K562 (cell line): ENCODE data around the gene ANK3. TPM values are rescaled to one million over a fixed set of nuclear protein-coding genes. Genes with fewer than 3 reads are reported as not detected.

Experiments used
- ATF7 ChIP-seq: fragments of 450-650 bp; IDR thresholded peaks from 2 replicates; pipeline ENCODE4 v1.7.1; 2014; ENCODE audit warnings: mild to moderate bottlenecking, moderate library complexity
- CBX8 ChIP-seq: fragments of 200-600 bp; sonication (generic); IDR thresholded peaks from 2 replicates; pipeline ENCODE4 v1.6.1; 2012; ENCODE audit warnings: borderline replicate concordance, mixed run types, low read depth, mild to moderate bottlenecking, moderate library complexity, mixed read lengths, low read length, control low read depth, inconsistent platforms; ENCODE audit not compliant: poor library complexity, severe bottlenecking; ENCODE audit errors: extremely low read depth
- E2F3 ChIP-seq: fragments of 250-450 bp; sonication (Bioruptor Pico); IDR thresholded peaks from 2 replicates; pipeline ENCODE4 v1.4.0; 2020; ENCODE audit warnings: mild to moderate bottlenecking
- ESRRA ChIP-seq: fragments of 450-650 bp; IDR thresholded peaks from 2 replicates; pipeline ENCODE4 v1.6.1; 2014; ENCODE audit warnings: low read depth, mild to moderate bottlenecking, moderate library complexity, borderline replicate concordance
- KAT2B ChIP-seq: IDR thresholded peaks from one replicate; pipeline ENCODE4 v1.6.1; 2012; ENCODE audit warnings: low read depth, mild to moderate bottlenecking, control low read depth, inconsistent platforms, low read length, moderate library complexity
- NCOA4 ChIP-seq: fragments of 450-650 bp; IDR thresholded peaks from 2 replicates; pipeline ENCODE4 v1.6.1; 2018; ENCODE audit warnings: mild to moderate bottlenecking; ENCODE audit not compliant: partially characterized antibody
- NR2C1 ChIP-seq, 2 experiments: fragments of 450-650 bp; IDR thresholded peaks; 2 replicates each; pipeline ENCODE4 v1.6.1; 2017; ENCODE audit warnings: mild to moderate bottlenecking in 2 of 2, antibody characterized with exemption in 1 of 2, inconsistent platforms in 1 of 2, missing compliant biosample characterization in 1 of 2, missing genetic modification characterization in 1 of 2
- NR3C1 ChIP-seq: sonication (generic); formaldehyde crosslinking; IDR thresholded peaks from 2 replicates; pipeline ENCODE4 v1.8.1; 2022; ENCODE audit warnings: missing genetic modification reagents
- OTX1 ChIP-seq: fragments of 450-650 bp; formaldehyde crosslinking; IDR thresholded peaks from 2 replicates; pipeline ENCODE4 v1.4.0; 2022; ENCODE audit warnings: mild to moderate bottlenecking
- PHB2 ChIP-seq: fragments of 450-650 bp; IDR thresholded peaks from 2 replicates; pipeline ENCODE4 v1.6.1; 2017; ENCODE audit warnings: low read depth
- PRMT5 ChIP-seq: sonication (generic); formaldehyde crosslinking; IDR thresholded peaks from 2 replicates; pipeline ENCODE4 v1.5.0; 2020; ENCODE audit warnings: missing genetic modification reagents
- RBM39 ChIP-seq: fragments of 200-400 bp; formaldehyde crosslinking; optimal IDR thresholded peaks from 2 replicates; pipeline ENCODE3; 2018; ENCODE audit warnings: low read depth, low read length
- RFX1 ChIP-seq: fragments of 450-650 bp; IDR thresholded peaks from 2 replicates; pipeline ENCODE4 v1.6.1; 2016; ENCODE audit warnings: mild to moderate bottlenecking, moderate library complexity
- SIN3B ChIP-seq: fragments of 450-650 bp; IDR thresholded peaks from 2 replicates; pipeline ENCODE4 v1.6.1; 2017; ENCODE audit warnings: low read depth, mild to moderate bottlenecking, moderate library complexity
- SMAD1 ChIP-seq: fragments of 150-350 bp; IDR thresholded peaks from 2 replicates; pipeline ENCODE4 v1.6.1; 2014; ENCODE audit warnings: low read length, low read depth; ENCODE audit not compliant: partially characterized antibody
- STAG1 ChIP-seq: sonication (generic); formaldehyde crosslinking; IDR thresholded peaks from 2 replicates; pipeline ENCODE4 v1.5.0; 2020; ENCODE audit warnings: missing genetic modification reagents, borderline replicate concordance
- TCF7L2 ChIP-seq: fragments of 150-350 bp; IDR thresholded peaks from 2 replicates; pipeline ENCODE4 v1.6.1; 2016; ENCODE audit warnings: low read depth, mild to moderate bottlenecking, low read length, moderate library complexity
- TEAD1 ChIP-seq, 2 experiments: fragments of 450-650 bp in 1 of 2; sonication (generic) in 1 of 2; formaldehyde crosslinking; IDR thresholded peaks; 2 replicates each; pipeline versions ENCODE4 v1.4.0 to v1.8.0; 2020 to 2022; ENCODE audit warnings: mild to moderate bottlenecking in 2 of 2, missing genetic modification reagents in 1 of 2
- TSC22D4 ChIP-seq: fragments of 450-650 bp; IDR thresholded peaks from 2 replicates; pipeline ENCODE4 v1.6.1; 2016; ENCODE audit warnings: missing genetic modification characterization, missing biosample characterization, control low read depth
- ZKSCAN3 ChIP-seq: fragments of 250-450 bp; sonication (Bioruptor Pico); IDR thresholded peaks from 2 replicates; pipeline ENCODE4 v1.4.0; 2020
- ZNF133 ChIP-seq: fragments of 250-450 bp; sonication (Bioruptor Pico); IDR thresholded peaks from 2 replicates; pipeline ENCODE4 v1.4.0; 2020; ENCODE audit warnings: mild to moderate bottlenecking
- ZNF165 ChIP-seq: fragments of 250-450 bp; sonication (Bioruptor Pico); IDR thresholded peaks from 2 replicates; pipeline ENCODE4 v1.4.0; 2020; ENCODE audit warnings: borderline replicate concordance
- ZNF311 ChIP-seq: fragments of 250-450 bp; sonication (Bioruptor Pico); IDR thresholded peaks from 2 replicates; pipeline ENCODE4 v1.4.0; 2020; ENCODE audit warnings: mild to moderate bottlenecking, moderate library complexity
- ZNF384 ChIP-seq: IDR thresholded peaks from 2 replicates; pipeline ENCODE4 v1.6.1; 2012; ENCODE audit warnings: low read depth, low read length, improper control_type of control experiment
- ZNF408 ChIP-seq: fragments of 250-450 bp; sonication (Bioruptor Pico); IDR thresholded peaks from 2 replicates; pipeline ENCODE4 v1.4.0; 2020; ENCODE audit warnings: low read depth, mild to moderate bottlenecking, moderate library complexity
- polyA plus RNA-seq, 8 experiments: library from polyadenylated mRNA; depleted of rRNA in 4 of 8; stranded (reverse) in 5 of 8; unstranded in 3 of 8; fragments of >200 nt; fragmentation: Nextera tagmentation in 2 of 8; fragmentation: Illumina TruSeq in 1 of 8; extraction: Ambion mirVana in 2 of 8; extraction: Trizol in 1 of 8; gene quantifications; 2 replicates each; pipeline versions ENCODE4 v1.2.1 to v1.2.3, GENCODE V29; 2011 to 2014; ENCODE audit warnings: inconsistent platforms in 1 of 8, missing spikeins in 1 of 8
- total RNA-seq, 7 experiments: library from RNA; depleted of rRNA in 6 of 7; stranded (reverse); fragments of >200 nt in 6 of 7; fragmentation: Illumina TruSeq in 2 of 7; extraction: Trizol in 2 of 7; gene quantifications; 2 replicates each; pipeline versions ENCODE4 v1.2.1 to v1.2.3, GENCODE V29; 2011 to 2021; ENCODE audit warnings: low replicate concordance in 1 of 7
- TF ChIP-seq, protein P1 (sequence below): fragments of 450-650 bp; IDR thresholded peaks from 2 replicates; pipeline ENCODE4 v1.7.1; 2018; ENCODE audit warnings: mild to moderate bottlenecking, low read depth; ENCODE audit not compliant: partially characterized antibody
- TF ChIP-seq, protein P2 (sequence below), 2 experiments: fragments of 250-450 bp in 1 of 2; fragments of 450-650 bp in 1 of 2; sonication (Bioruptor Pico) in 1 of 2; IDR thresholded peaks; 2 replicates each; pipeline versions ENCODE4 v1.6.1 to v1.8.0; 2016 to 2021; ENCODE audit warnings: mild to moderate bottlenecking in 2 of 2, moderate library complexity in 2 of 2, missing compliant biosample characterization in 1 of 2, missing genetic modification characterization in 1 of 2
- TF ChIP-seq, protein P3 (sequence below): conservative IDR thresholded peaks from 2 replicates; pipeline ENCODE4 v1.6.1; 2011; ENCODE audit warnings: low read depth, mild to moderate bottlenecking, low read length; ENCODE audit not compliant: control insufficient read depth

ANK3 gene
- total and polyA plus RNA-seq, 9 of the 15 experiments (the other 6 are each of a cell fraction or from before 2014, with no cell fraction given) = 10.0 to 32.3 (median 17.9) TPM

DNA sequence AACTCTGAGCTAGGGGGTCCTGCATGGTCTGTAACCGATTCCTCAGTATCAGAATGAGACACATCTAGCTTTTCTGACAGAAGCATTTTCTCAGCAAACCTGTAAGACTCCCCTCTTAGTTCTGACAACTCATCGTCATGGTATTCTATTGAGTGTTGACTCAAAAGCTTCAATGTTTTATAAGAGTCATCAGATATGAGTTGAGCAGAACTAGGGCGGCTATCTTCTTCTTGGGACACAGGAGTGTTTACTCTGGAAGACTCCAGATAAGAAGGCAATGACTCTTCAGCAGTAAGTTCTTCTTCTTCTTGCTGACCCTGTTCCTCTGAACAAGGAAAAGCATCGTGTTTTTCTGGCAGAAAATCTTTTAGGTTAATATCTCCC is 316.3 kb downstream of the ANK3 start (continued):
- no peak for TF ChIP-seq ESRRA
- no peak for TF ChIP-seq ZNF384
- no peak for TF ChIP-seq ZNF133 (CRISPR knock-in tag)
- TF ChIP-seq RFX1 = peak; percentile 29; the same call in 1 of the 2 replicates
- TF ChIP-seq STAG1 (CRISPR knock-in tag) = no peak
- no peak for TF ChIP-seq ZNF408 (CRISPR knock-in tag)
- no peak for TF ChIP-seq SIN3B
- TF ChIP-seq E2F3 (CRISPR knock-in tag) = no peak
- no peak for TF ChIP-seq OTX1 (CRISPR knock-in tag)
- TF ChIP-seq TCF7L2 = no peak
- no peak for TF ChIP-seq ZNF165
- TF ChIP-seq ZNF311 (CRISPR knock-in tag) = no peak
- TF ChIP-seq, protein P1, sequence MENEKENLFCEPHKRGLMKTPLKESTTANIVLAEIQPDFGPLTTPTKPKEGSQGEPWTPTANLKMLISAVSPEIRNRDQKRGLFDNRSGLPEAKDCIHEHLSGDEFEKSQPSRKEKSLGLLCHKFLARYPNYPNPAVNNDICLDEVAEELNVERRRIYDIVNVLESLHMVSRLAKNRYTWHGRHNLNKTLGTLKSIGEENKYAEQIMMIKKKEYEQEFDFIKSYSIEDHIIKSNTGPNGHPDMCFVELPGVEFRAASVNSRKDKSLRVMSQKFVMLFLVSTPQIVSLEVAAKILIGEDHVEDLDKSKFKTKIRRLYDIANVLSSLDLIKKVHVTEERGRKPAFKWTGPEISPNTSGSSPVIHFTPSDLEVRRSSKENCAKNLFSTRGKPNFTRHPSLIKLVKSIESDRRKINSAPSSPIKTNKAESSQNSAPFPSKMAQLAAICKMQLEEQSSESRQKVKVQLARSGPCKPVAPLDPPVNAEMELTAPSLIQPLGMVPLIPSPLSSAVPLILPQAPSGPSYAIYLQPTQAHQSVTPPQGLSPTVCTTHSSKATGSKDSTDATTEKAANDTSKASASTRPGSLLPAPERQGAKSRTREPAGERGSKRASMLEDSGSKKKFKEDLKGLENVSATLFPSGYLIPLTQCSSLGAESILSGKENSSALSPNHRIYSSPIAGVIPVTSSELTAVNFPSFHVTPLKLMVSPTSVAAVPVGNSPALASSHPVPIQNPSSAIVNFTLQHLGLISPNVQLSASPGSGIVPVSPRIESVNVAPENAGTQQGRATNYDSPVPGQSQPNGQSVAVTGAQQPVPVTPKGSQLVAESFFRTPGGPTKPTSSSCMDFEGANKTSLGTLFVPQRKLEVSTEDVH = no peak
- no peak for TF ChIP-seq KAT2B
- TF ChIP-seq ZKSCAN3 (CRISPR knock-in tag) = no peak
- no peak for TF ChIP-seq ATF7
- TF ChIP-seq NR2C1 (IDR thresholded peaks at IDR 0.05) = no peak
- no peak for TF ChIP-seq NR2C1 (tag; IDR thresholded peaks at IDR 0.05)
- TF ChIP-seq PHB2 = no peak
- no peak for TF ChIP-seq NR3C1
- TF ChIP-seq CBX8 = no peak
- TF ChIP-seq NCOA4 = no peak
- no peak for TF ChIP-seq PRMT5
- TF ChIP-seq, protein P2, sequence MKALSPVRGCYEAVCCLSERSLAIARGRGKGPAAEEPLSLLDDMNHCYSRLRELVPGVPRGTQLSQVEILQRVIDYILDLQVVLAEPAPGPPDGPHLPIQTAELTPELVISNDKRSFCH (CRISPR knock-in tag; IDR thresholded peaks at IDR 0.05) = no peak
- TF ChIP-seq, protein P2 (tag; IDR thresholded peaks at IDR 0.05) = no peak
- TF ChIP-seq SMAD1 = no peak
- TF ChIP-seq RBM39 = no peak
- TF ChIP-seq, protein P3, sequence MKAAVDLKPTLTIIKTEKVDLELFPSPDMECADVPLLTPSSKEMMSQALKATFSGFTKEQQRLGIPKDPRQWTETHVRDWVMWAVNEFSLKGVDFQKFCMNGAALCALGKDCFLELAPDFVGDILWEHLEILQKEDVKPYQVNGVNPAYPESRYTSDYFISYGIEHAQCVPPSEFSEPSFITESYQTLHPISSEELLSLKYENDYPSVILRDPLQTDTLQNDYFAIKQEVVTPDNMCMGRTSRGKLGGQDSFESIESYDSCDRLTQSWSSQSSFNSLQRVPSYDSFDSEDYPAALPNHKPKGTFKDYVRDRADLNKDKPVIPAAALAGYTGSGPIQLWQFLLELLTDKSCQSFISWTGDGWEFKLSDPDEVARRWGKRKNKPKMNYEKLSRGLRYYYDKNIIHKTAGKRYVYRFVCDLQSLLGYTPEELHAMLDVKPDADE = no peak
- TF ChIP-seq TSC22D4 (tag) = no peak
- peak in 1 of 2 experiments; percentile 50; a peak in 1 of 4 replicates for TF ChIP-seq TEAD1 (CRISPR knock-in tag; IDR thresholded peaks at IDR 0.05)
